ENCODE measurements around the gene UCN2. TPM values are rescaled to one million over a fixed set of nuclear protein-coding genes. Genes with fewer than 3 reads are reported as not detected.

The UCN2 gene
- total and polyA plus RNA-seq, 9 of the 15 experiments (the other 6 are each of a cell fraction or from before 2014, with no cell fraction given) = 0.08 to 0.11 TPM; not detected in 7

DNA sequence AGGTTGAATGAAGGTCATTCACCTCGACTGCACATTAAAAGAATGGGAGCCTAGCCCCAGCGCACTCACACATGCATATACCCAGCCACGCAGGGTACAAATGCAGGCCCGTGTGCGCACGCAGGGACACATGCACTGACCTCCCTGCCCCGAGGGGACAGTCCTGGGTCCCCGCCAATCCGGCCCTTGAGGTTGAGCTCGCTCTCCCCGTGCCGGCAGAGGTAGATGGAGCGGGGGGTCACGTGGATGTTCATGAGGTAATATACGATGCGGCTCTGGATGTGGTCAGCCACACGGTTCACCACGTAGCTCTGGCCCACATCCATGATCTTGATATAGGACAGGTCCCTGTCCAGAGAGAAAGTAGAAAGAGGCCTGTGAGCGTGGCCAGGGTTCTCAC, 27.5 kb downstream of the UCN2 start:
- Histone ChIP-seq H3K79me2 (ENCODE audit: control insufficient read depth, insufficient read depth, low read length) (no peaks in the 10 kb centered on the region), H4K20me1 (replicated peaks; ENCODE audit: control insufficient read depth, insufficient read depth, low read length) (no peaks in the 10 kb centered on the region), H3K9ac (ENCODE audit: insufficient read depth in 1 of 2, low read depth in 2 of 2, low read length in 2 of 2) (no peak overlapping the region), H3K27me3 (ENCODE audit: control insufficient read depth in 2 of 2, insufficient read depth in 2 of 2, low read length in 2 of 2) (no peaks in the 10 kb centered on the region), H3K36me3 (ENCODE audit: control insufficient read depth, insufficient read depth, low read length) (peaks cover 70% of the 10 kb centered on the region), H3K4me1 (replicated peaks in 1 of 2; ENCODE audit: control insufficient read depth in 2 of 2, insufficient read depth in 2 of 2, low read length in 2 of 2) (no peaks in the 10 kb centered on the region), H2AFZ (ENCODE audit: low read depth, low read length) (no peak overlapping the region), H3K9me1 (ENCODE audit: control insufficient read depth, insufficient read depth, low read length) (peaks cover 4% of the 10 kb centered on the region), H3K9me3 (replicated peaks; ENCODE audit: control insufficient read depth, insufficient read depth, low read depth, low read length) (no peaks in the 10 kb centered on the region), H3K27ac (ENCODE audit: extremely low read depth, low read depth, low read length) (no peak overlapping the region), H3K4me2 (ENCODE audit: insufficient read depth, low read length) (no peak overlapping the region), H3K4me3 (no peak overlapping the region)
- ATAC-seq (no peak), DNase-seq (ENCODE audit: extremely low read depth in 1 of 4, low spot score in 3 of 4) (no peak), FAIRE-seq (no peak)
- ChIA-PET POLR2A (no interaction called here), CTCF (ENCODE audit: low intra/inter-chr PET ratio) (no interaction called here)
- intact Hi-C loops (cut with micrococcal nuclease) (no loop called here), in situ Hi-C loops (cut with MboI) (no loop called here)
- WGBS (ENCODE audit: insufficient coverage, low coverage, missing lambda C conversion rate) = 86% methylated on average over 7 of the region's 19 CpGs
- no TSS peak for BruUV-seq (replicated peaks)
- no peak for TF ChIP-seq NBN (IDR thresholded peaks at IDR 0.05; ENCODE audit: low read depth)
- TF ChIP-seq, protein P1, sequence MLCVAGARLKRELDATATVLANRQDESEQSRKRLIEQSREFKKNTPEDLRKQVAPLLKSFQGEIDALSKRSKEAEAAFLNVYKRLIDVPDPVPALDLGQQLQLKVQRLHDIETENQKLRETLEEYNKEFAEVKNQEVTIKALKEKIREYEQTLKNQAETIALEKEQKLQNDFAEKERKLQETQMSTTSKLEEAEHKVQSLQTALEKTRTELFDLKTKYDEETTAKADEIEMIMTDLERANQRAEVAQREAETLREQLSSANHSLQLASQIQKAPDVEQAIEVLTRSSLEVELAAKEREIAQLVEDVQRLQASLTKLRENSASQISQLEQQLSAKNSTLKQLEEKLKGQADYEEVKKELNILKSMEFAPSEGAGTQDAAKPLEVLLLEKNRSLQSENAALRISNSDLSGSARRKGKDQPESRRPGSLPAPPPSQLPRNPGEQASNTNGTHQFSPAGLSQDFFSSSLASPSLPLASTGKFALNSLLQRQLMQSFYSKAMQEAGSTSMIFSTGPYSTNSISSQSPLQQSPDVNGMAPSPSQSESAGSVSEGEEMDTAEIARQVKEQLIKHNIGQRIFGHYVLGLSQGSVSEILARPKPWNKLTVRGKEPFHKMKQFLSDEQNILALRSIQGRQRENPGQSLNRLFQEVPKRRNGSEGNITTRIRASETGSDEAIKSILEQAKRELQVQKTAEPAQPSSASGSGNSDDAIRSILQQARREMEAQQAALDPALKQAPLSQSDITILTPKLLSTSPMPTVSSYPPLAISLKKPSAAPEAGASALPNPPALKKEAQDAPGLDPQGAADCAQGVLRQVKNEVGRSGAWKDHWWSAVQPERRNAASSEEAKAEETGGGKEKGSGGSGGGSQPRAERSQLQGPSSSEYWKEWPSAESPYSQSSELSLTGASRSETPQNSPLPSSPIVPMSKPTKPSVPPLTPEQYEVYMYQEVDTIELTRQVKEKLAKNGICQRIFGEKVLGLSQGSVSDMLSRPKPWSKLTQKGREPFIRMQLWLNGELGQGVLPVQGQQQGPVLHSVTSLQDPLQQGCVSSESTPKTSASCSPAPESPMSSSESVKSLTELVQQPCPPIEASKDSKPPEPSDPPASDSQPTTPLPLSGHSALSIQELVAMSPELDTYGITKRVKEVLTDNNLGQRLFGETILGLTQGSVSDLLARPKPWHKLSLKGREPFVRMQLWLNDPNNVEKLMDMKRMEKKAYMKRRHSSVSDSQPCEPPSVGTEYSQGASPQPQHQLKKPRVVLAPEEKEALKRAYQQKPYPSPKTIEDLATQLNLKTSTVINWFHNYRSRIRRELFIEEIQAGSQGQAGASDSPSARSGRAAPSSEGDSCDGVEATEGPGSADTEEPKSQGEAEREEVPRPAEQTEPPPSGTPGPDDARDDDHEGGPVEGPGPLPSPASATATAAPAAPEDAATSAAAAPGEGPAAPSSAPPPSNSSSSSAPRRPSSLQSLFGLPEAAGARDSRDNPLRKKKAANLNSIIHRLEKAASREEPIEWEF (CRISPR knock-in tag; IDR thresholded peaks at IDR 0.05) = no peak
- TF ChIP-seq, protein P2, sequence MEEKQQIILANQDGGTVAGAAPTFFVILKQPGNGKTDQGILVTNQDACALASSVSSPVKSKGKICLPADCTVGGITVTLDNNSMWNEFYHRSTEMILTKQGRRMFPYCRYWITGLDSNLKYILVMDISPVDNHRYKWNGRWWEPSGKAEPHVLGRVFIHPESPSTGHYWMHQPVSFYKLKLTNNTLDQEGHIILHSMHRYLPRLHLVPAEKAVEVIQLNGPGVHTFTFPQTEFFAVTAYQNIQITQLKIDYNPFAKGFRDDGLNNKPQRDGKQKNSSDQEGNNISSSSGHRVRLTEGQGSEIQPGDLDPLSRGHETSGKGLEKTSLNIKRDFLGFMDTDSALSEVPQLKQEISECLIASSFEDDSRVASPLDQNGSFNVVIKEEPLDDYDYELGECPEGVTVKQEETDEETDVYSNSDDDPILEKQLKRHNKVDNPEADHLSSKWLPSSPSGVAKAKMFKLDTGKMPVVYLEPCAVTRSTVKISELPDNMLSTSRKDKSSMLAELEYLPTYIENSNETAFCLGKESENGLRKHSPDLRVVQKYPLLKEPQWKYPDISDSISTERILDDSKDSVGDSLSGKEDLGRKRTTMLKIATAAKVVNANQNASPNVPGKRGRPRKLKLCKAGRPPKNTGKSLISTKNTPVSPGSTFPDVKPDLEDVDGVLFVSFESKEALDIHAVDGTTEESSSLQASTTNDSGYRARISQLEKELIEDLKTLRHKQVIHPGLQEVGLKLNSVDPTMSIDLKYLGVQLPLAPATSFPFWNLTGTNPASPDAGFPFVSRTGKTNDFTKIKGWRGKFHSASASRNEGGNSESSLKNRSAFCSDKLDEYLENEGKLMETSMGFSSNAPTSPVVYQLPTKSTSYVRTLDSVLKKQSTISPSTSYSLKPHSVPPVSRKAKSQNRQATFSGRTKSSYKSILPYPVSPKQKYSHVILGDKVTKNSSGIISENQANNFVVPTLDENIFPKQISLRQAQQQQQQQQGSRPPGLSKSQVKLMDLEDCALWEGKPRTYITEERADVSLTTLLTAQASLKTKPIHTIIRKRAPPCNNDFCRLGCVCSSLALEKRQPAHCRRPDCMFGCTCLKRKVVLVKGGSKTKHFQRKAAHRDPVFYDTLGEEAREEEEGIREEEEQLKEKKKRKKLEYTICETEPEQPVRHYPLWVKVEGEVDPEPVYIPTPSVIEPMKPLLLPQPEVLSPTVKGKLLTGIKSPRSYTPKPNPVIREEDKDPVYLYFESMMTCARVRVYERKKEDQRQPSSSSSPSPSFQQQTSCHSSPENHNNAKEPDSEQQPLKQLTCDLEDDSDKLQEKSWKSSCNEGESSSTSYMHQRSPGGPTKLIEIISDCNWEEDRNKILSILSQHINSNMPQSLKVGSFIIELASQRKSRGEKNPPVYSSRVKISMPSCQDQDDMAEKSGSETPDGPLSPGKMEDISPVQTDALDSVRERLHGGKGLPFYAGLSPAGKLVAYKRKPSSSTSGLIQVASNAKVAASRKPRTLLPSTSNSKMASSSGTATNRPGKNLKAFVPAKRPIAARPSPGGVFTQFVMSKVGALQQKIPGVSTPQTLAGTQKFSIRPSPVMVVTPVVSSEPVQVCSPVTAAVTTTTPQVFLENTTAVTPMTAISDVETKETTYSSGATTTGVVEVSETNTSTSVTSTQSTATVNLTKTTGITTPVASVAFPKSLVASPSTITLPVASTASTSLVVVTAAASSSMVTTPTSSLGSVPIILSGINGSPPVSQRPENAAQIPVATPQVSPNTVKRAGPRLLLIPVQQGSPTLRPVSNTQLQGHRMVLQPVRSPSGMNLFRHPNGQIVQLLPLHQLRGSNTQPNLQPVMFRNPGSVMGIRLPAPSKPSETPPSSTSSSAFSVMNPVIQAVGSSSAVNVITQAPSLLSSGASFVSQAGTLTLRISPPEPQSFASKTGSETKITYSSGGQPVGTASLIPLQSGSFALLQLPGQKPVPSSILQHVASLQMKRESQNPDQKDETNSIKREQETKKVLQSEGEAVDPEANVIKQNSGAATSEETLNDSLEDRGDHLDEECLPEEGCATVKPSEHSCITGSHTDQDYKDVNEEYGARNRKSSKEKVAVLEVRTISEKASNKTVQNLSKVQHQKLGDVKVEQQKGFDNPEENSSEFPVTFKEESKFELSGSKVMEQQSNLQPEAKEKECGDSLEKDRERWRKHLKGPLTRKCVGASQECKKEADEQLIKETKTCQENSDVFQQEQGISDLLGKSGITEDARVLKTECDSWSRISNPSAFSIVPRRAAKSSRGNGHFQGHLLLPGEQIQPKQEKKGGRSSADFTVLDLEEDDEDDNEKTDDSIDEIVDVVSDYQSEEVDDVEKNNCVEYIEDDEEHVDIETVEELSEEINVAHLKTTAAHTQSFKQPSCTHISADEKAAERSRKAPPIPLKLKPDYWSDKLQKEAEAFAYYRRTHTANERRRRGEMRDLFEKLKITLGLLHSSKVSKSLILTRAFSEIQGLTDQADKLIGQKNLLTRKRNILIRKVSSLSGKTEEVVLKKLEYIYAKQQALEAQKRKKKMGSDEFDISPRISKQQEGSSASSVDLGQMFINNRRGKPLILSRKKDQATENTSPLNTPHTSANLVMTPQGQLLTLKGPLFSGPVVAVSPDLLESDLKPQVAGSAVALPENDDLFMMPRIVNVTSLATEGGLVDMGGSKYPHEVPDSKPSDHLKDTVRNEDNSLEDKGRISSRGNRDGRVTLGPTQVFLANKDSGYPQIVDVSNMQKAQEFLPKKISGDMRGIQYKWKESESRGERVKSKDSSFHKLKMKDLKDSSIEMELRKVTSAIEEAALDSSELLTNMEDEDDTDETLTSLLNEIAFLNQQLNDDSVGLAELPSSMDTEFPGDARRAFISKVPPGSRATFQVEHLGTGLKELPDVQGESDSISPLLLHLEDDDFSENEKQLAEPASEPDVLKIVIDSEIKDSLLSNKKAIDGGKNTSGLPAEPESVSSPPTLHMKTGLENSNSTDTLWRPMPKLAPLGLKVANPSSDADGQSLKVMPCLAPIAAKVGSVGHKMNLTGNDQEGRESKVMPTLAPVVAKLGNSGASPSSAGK (IDR thresholded peaks at IDR 0.05) = no peak
- no peak for TF ChIP-seq SREBF1 (IDR thresholded peaks at IDR 0.05; ENCODE audit: borderline replicate concordance, low read depth, low read length)
- TF ChIP-seq CBX2 (IDR thresholded peaks at IDR 0.05; ENCODE audit: insufficient read depth, low read length, poor library complexity, severe bottlenecking) = no peak

All from K562 (cell line).